Stimulated activated memory B cell treated with anti-CD40 and anti-IgM and Interleukin-4, amounts not matched to agents 10 μg/mL and 1 μg/mL and 100 μg/mL, for 72 hours (primary cell): ENCODE results near the gene GPAM.
"Not testable (repeated sequence)": the region's sequence is repeated elsewhere in the genome, so short reads cannot be mapped to it uniquely, and the experiment has no call there.

ENCODE experiments used
- ATAC-seq: fragments of 150-1000 bp; cut with Tn5 transposase; 2 replicates; pipeline ENCODE4 v1.10.0; 2021
- H3K27ac Mint-ChIP-seq: one replicate; pipeline ENCODE4 v1.8.0; 2022; ENCODE audit warnings: mild to moderate bottlenecking, mixed read lengths
- H3K27me3 Mint-ChIP-seq: one replicate; pipeline ENCODE4 v1.8.0; 2022; ENCODE audit warnings: mixed read lengths
- H3K36me3 Mint-ChIP-seq: one replicate; pipeline ENCODE4 v1.8.0; 2022; ENCODE audit warnings: mixed read lengths
- H3K4me1 Mint-ChIP-seq: one replicate; pipeline ENCODE4 v1.8.0; 2022; ENCODE audit warnings: mixed read lengths
- H3K4me3 Mint-ChIP-seq: one replicate; pipeline ENCODE4 v1.8.0; 2022; ENCODE audit warnings: mild to moderate bottlenecking, moderate library complexity, mixed read lengths
- H3K9me3 Mint-ChIP-seq: one replicate; pipeline ENCODE4 v1.8.0; 2022; ENCODE audit warnings: mixed read lengths

GPAM gene

GRCh38 chr10:112183329-112184051, at the start of gene GPAM:
Gene GPAM (minus strand): TSS chr10:112183765. CDS start chr10:112181784, 1,981 bp downstream.
- Mint-ChIP-seq H3K4me1 (peaks cover 46% of the 10 kb centered on the region), H3K27ac (peak within 1 kb of the TSS; percentile 98), H3K4me3 (peak within 1 kb of the TSS; percentile 95), H3K27me3 (no peaks in the 10 kb centered on the region), H3K36me3 (peaks cover 21% of the 10 kb centered on the region), H3K9me3 (peaks cover 4% of the 10 kb centered on the region)
- ATAC-seq = peak; percentile 98

DNA sequence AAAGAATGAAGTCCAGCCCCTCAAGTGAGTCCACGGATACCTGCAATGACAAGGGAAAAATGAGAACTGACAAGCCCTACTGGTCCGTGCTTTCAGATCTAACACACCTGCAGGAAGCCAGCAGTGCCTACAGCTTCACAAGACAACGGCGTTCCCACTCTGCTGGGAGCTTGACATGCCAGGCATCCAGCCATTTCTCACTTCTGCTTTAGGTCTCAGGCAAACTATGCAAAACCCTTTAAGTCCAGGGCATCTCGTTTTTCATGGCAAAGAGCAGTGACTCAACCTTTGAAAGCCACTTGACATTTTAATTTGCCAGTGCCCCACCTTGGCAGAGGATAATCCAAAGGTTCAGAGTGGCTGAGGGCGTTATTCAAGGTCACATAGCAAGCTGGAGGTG, 49.1 kb upstream of the GPAM start:
- Mint-ChIP-seq H3K9me3 (peaks cover 4% of the 10 kb centered on the region), H3K4me3 (no peak overlapping the region), H3K27ac (no peak overlapping the region), H3K36me3 (no peaks in the 10 kb centered on the region), H3K4me1 (peaks cover 37% of the 10 kb centered on the region), H3K27me3 (no peaks in the 10 kb centered on the region)
- ATAC-seq = peak; percentile 61

- H3K4me1 Mint-ChIP-seq = peaks cover 37% of the 10 kb centered on the region
- H3K36me3 Mint-ChIP-seq = no peaks in the 10 kb centered on the region
- H3K27ac Mint-ChIP-seq = no peak overlapping the region
- no peaks in the 10 kb centered on the region for H3K27me3 Mint-ChIP-seq
- peak overlapping the region; percentile 1 for H3K4me3 Mint-ChIP-seq
- H3K9me3 Mint-ChIP-seq = no peaks in the 10 kb centered on the region
- no peak for ATAC-seq
Observed at GRCh38 chr10:112231602-112232400, 48.2 kb upstream of the GPAM start.

DNA sequence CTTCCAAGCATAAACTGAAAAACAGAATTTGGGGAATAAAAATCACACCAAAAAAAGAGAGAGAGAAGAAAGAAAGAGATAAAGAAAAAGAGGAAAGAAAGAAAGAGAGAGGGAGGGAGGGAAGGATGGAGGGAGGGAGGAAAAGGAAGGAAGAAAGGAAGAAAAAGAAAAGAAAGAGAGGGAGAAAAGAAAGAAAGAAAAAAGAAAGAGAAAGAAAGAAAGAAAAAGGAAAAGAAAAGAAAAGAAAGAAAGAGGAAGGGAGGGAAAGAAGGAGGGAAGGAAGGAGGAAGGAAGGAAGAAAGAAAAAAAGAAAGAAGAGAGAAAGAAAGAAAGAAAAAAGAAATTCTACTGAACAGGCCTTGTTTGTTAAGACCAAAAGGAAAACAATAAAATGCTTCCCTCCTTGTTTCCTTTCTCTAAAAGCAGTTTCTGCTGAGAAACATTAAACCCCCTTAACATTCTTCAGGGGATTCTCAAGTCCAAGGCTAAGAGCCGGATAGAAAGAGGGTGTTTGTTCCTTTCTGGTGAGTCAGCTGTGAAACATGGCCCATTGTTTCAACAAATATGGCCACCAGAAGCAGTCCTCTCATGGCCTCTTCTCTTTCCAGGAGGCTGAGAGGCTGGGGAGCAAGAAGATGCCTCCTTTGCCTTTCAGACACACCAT, 46.9 kb upstream of the GPAM start:
- H3K27ac Mint-ChIP-seq = peak overlapping the region; percentile 28
- no peaks in the 10 kb centered on the region for H3K27me3 Mint-ChIP-seq
- H3K9me3 Mint-ChIP-seq = peaks cover 6% of the 10 kb centered on the region
- H3K36me3 Mint-ChIP-seq = no peaks in the 10 kb centered on the region
- H3K4me3 Mint-ChIP-seq = no peak overlapping the region
- no peak for ATAC-seq
- peaks cover 37% of the 10 kb centered on the region for H3K4me1 Mint-ChIP-seq

DNA sequence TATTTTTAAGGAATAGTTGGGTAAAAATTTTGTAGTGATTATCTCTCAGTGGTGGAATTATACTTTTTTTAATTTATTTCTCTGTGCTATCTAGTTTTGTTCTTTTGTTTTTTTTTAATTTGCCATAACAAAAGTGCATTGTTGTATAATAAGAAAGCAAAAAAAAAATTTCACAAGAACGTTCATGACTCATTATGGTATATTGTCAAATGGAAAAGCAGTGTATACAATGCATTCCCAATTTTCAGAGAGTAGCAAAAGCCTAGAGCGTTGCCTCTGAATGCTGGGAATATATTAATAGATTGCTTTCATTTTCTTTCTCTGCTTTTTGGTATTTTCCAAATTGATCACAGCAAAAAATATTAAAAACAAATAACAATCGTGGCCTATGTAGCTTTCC, 46.3 kb upstream of the GPAM start:
- peaks cover 6% of the 10 kb centered on the region for H3K9me3 Mint-ChIP-seq
- H3K27ac Mint-ChIP-seq = peak overlapping the region; percentile 28
- H3K4me1 Mint-ChIP-seq = peaks cover 37% of the 10 kb centered on the region
- no peaks in the 10 kb centered on the region for H3K27me3 Mint-ChIP-seq
- ATAC-seq = no peak
- no peak overlapping the region for H3K4me3 Mint-ChIP-seq
- H3K36me3 Mint-ChIP-seq = no peaks in the 10 kb centered on the region

- peaks cover 33% of the 10 kb centered on the region for H3K4me1 Mint-ChIP-seq
- H3K36me3 Mint-ChIP-seq = no peaks in the 10 kb centered on the region
- H3K4me3 Mint-ChIP-seq = no peak overlapping the region
- no peak overlapping the region for H3K27ac Mint-ChIP-seq
- H3K27me3 Mint-ChIP-seq = no peaks in the 10 kb centered on the region
- peaks cover 6% of the 10 kb centered on the region for H3K9me3 Mint-ChIP-seq
- ATAC-seq = no peak
Observed at GRCh38 chr10:112229096-112229495, 45.5 kb upstream of the GPAM start.

GRCh38 chr10:112228366-112229088, 45.0 kb upstream of the GPAM start:
- H3K4me1 Mint-ChIP-seq = peaks cover 28% of the 10 kb centered on the region
- not testable (repeated sequence) for H3K9me3 Mint-ChIP-seq, H3K27ac Mint-ChIP-seq, H3K4me3 Mint-ChIP-seq, ATAC-seq, H3K36me3 Mint-ChIP-seq, H3K27me3 Mint-ChIP-seq

DNA sequence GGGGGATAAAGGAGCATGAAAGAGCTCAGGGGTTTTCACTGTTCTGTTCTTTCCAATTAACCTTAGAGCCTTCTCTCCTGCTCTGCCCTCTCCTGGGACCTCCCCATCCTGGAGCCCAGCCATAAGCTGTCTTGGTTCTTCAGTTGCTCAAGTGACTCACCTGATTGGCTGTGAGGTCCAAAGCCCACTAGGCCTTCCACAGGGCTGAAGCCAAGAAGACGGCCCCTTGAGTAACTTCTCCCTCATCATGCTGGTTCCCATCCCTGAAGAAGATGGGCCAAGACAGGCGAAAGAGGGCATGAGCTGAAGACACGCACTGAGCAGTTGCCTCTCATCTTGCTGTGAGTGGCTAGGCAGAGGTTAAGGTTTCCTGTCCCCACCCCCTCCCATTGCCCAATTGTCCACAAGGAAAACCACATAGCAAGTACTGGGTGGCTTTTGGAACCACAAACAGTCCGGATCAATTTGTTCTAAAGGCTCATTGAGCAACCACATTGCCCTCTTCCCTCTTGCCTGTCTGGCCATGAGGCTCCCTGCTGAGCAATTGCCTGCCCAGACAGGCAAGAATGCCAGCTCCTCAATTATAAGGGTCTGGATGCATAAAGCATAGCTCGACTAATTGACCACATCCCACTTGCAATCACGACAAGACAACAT, 43.9 kb upstream of the GPAM start:
- peaks cover 6% of the 10 kb centered on the region for H3K9me3 Mint-ChIP-seq
- no peak overlapping the region for H3K4me3 Mint-ChIP-seq
- H3K36me3 Mint-ChIP-seq = no peaks in the 10 kb centered on the region
- H3K27me3 Mint-ChIP-seq = no peaks in the 10 kb centered on the region
- H3K27ac Mint-ChIP-seq = no peak overlapping the region
- ATAC-seq = no peak
- peaks cover 17% of the 10 kb centered on the region for H3K4me1 Mint-ChIP-seq

DNA sequence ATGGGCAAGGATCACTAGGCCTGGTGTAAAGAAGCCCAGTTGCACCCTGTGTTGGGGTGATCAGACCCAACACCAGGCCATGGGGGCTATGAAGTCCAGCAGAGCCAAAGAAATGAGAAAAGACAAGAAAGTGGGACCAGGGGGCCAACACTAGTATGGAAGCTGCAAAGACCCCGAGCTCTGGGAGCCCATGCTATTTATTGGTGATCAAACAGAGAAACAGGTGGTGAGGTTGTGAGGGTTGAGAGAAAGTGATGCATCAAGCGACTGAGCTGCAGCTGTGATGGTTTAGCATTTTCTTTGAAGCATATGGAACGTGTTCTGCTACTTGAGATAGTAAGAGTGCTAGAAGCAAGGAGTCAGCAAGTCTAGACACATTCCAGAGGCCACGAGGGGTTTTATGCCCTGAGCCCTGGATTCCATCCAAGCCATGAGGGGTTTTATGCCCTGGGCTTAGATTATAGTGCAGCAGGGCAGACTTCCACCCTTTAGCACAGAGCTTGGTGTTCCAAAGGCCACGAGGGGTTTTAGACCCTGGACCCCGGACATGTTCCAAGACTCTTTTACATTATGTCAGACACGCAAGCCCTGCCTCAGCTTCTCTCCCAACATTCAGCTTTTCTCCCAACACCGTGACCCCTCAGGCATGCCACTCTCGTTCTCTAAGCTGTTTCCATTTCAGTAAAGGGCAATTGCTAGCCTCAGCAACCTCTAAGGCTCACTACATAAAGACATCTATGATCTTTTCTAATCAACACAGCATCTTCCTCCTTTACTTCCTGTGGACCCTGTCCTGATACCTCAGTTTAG, 43.1 kb upstream of the GPAM start:
- H3K27ac Mint-ChIP-seq = no peak overlapping the region
- ATAC-seq = no peak
- no peaks in the 10 kb centered on the region for H3K27me3 Mint-ChIP-seq

DNA sequence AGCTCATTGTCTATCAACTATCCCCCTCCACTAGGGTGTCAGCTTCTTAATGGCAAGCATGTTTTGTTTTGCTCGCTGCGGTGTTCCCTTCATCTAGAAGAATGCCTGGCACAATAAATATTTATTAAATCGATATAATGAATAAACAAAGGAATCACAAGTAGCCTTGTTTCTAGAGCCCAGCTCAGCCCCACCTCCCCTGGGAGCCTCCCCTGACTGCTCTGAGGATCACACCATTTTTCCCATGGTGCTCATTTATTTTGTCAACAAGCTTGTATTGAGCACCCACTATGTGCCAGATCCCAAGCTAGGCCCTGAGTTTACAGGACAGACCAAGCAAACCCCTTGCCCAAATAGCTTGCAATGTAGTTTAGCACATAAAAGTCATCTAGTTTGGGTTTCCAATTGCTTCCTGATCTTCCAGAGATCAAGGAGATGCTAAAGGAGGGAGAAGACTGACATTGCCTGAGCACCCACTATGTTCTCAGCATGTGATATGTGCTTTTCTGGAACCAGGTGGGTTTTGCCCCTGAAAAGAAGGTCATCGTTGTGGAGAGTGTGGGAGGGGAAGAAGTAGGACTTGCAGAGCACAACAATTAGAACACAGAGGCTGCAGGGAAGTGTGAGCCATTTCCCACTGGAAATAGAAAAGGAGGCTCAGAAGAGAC, 42.3 kb upstream of the GPAM start:
- H3K4me1 Mint-ChIP-seq = peaks cover 1% of the 10 kb centered on the region
- H3K9me3 Mint-ChIP-seq = peaks cover 6% of the 10 kb centered on the region
- H3K27me3 Mint-ChIP-seq = no peaks in the 10 kb centered on the region
- no peaks in the 10 kb centered on the region for H3K36me3 Mint-ChIP-seq
- ATAC-seq = no peak
- H3K4me3 Mint-ChIP-seq = no peak overlapping the region
- H3K27ac Mint-ChIP-seq = no peak overlapping the region

More for the DNA sequence above, 43.1 kb upstream of the GPAM start:
- H3K36me3 Mint-ChIP-seq = no peaks in the 10 kb centered on the region
- H3K4me1 Mint-ChIP-seq = peaks cover 9% of the 10 kb centered on the region
- peaks cover 6% of the 10 kb centered on the region for H3K9me3 Mint-ChIP-seq
- H3K4me3 Mint-ChIP-seq = no peak overlapping the region

- Mint-ChIP-seq H3K4me3 (no peak overlapping the region), H3K36me3 (no peaks in the 10 kb centered on the region), H3K27me3 (no peaks in the 10 kb centered on the region), H3K4me1 (no peaks in the 10 kb centered on the region), H3K27ac (no peak overlapping the region), H3K9me3 (peaks cover 11% of the 10 kb centered on the region)
- no peak for ATAC-seq
Observed at GRCh38 chr10:112224933-112225529, 41.5 kb upstream of the GPAM start.

GRCh38 chr10:112223725-112224124, 40.2 kb upstream of the GPAM start:
- Mint-ChIP-seq H3K9me3 (peaks cover 11% of the 10 kb centered on the region), H3K27me3 (no peaks in the 10 kb centered on the region), H3K4me1 (no peaks in the 10 kb centered on the region), H3K36me3 (no peaks in the 10 kb centered on the region), H3K4me3 (no peak overlapping the region), H3K27ac (no peak overlapping the region)
- no peak for ATAC-seq

DNA sequence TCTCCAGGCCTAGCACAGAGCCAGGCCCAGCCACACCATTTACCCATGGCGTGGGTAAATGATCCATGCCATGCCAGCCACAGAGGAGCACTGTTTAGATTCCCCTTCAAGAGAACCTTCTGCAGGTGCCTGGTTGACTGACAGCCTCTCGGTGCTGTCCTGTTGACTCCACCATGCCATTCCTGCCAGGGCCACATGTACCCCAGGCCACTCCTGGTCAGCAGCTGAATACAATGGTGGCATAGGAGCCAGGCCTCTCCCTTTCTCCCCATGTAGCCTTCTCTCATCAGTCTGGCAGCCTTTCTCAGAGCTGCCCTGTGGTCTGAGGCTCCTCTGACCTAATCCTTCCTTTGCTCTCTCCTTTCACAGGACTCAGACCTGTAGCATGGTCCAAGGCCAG, 39.2 kb upstream of the GPAM start:
- H3K4me3 Mint-ChIP-seq = no peak overlapping the region
- H3K9me3 Mint-ChIP-seq = peaks cover 11% of the 10 kb centered on the region
- no peaks in the 10 kb centered on the region for H3K36me3 Mint-ChIP-seq
- H3K27me3 Mint-ChIP-seq = no peaks in the 10 kb centered on the region
- no peak overlapping the region for H3K27ac Mint-ChIP-seq
- H3K4me1 Mint-ChIP-seq = no peaks in the 10 kb centered on the region
- peak; percentile 39 for ATAC-seq
